H1 (cell line): Measurements from ENCODE around the gene MFAP3L. TPM values are rescaled to one million over a fixed set of nuclear protein-coding genes. Genes with fewer than 3 reads are reported as not detected.
A peak's percentile ranks its signal among the peaks of the same experiment; 100 is the strongest.

Source experiments
- CHD2 ChIP-seq: IDR thresholded peaks from 2 replicates; pipeline ENCODE4 v1.6.1; 2012; ENCODE audit warnings: low read length, improper control_type of control experiment
- CHD7 ChIP-seq: fragments of 300-600 bp; sonication (generic); IDR thresholded peaks from 2 replicates; pipeline ENCODE4 v1.7.1; 2012; ENCODE audit warnings: low read length, moderate library complexity, mild to moderate bottlenecking, inconsistent platforms; ENCODE audit not compliant: insufficient replicate concordance
- CTBP2 ChIP-seq: IDR thresholded peaks from 2 replicates; pipeline ENCODE4 v1.7.0; 2011; ENCODE audit warnings: borderline replicate concordance, mild to moderate bottlenecking, moderate library complexity, mixed read lengths, low read length; ENCODE audit not compliant: insufficient read depth, insufficient read length
- EZH2 ChIP-seq: fragments of 200-600 bp; sonication (generic); IDR thresholded peaks from 2 replicates; pipeline ENCODE4 v1.7.1; 2012; ENCODE audit warnings: low read depth, mild to moderate bottlenecking, moderate library complexity, low read length, inconsistent platforms; ENCODE audit not compliant: severe bottlenecking
- GABPA ChIP-seq: IDR thresholded peaks from 2 replicates; pipeline ENCODE4 v1.6.1; 2011; ENCODE audit warnings: mild to moderate bottlenecking, low read length, moderate library complexity, borderline replicate concordance; ENCODE audit not compliant: insufficient read depth
- POU5F1 ChIP-seq: IDR thresholded peaks from 2 replicates; pipeline ENCODE4 v1.6.1; 2011; ENCODE audit warnings: low read depth, mild to moderate bottlenecking, low read length, moderate library complexity
- SAP30 ChIP-seq: fragments of 300-600 bp; sonication (generic); IDR thresholded peaks from 2 replicates; pipeline ENCODE4 v1.7.1; 2012; ENCODE audit warnings: low read length, moderate library complexity, mild to moderate bottlenecking, inconsistent platforms; ENCODE audit not compliant: insufficient read depth, insufficient replicate concordance
- polyA plus RNA-seq, 7 experiments: library from polyadenylated mRNA; depleted of rRNA in 3 of 7; stranded (reverse) in 5 of 7; unstranded in 2 of 7; fragments of >200 nt in 5 of 7; fragments of 200-250 nt in 2 of 7; gene quantifications; 1 replicate in 5 of 7; 2 replicates in 1 of 7; 4 replicates in 1 of 7; pipeline versions ENCODE4 v1.2.1 to v1.2.3, GENCODE V29; 2011 to 2013; ENCODE audit warnings: missing spikeins in 2 of 7, mixed read lengths in 2 of 7
- total RNA-seq: library from RNA; stranded (reverse); fragmentation: NEBNext Ultra II Directional; extraction: Animal tissue kit (Norgen Biotek cat#: 25700); gene quantifications from 2 replicates; pipeline ENCODE4 v1.2.1, GENCODE V29; 2021
- TF ChIP-seq, protein P1 (sequence below): IDR thresholded peaks from 2 replicates; pipeline ENCODE4 v1.6.1; 2012; ENCODE audit warnings: low read length, inconsistent platforms

The MFAP3L gene
- total and polyA plus RNA-seq, 2 of the 8 experiments (the other 6 are each of a cell fraction or from before 2014, with no cell fraction given), result 7.0 to 9.8 TPM

DNA sequence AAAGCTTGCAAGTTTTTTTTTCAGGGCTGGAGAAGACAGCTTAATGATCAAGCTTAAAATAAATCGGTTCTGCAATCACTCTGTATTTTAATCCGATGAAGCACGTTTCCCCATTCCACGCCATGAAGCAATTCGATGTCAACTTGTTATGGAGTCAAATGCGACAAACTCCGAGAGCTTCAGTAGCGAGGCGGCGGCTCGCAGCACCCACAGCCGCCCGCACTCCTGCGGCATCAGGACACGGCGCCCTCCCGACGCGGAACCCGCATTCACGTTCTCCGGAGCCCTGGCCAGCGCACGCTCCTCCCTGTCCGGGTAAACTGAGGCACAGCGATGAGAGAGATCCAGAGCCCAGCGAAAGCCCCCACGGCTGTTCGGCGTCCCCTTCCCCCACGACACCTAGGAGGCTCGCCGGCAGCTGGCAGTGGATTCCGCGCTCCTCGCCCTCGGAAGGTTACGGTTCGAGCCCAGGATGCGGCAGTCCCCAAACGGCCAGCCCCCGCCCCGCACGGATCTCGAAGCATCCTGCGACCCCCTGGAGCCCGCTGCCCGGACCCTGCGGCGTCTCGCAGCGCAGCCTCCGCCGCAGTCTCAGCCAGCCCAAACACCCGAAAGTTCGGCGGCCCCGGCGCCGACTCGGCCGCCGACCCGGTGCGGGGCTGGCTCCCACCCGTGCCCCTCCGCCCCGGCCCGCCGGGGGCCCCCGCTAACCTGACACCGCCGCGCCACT lies 507 bp downstream of the MFAP3L start (continued):
- no peak for TF ChIP-seq SAP30
- TF ChIP-seq, protein P1, sequence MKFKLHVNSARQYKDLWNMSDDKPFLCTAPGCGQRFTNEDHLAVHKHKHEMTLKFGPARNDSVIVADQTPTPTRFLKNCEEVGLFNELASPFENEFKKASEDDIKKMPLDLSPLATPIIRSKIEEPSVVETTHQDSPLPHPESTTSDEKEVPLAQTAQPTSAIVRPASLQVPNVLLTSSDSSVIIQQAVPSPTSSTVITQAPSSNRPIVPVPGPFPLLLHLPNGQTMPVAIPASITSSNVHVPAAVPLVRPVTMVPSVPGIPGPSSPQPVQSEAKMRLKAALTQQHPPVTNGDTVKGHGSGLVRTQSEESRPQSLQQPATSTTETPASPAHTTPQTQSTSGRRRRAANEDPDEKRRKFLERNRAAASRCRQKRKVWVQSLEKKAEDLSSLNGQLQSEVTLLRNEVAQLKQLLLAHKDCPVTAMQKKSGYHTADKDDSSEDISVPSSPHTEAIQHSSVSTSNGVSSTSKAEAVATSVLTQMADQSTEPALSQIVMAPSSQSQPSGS, result no peak
- TF ChIP-seq GABPA, result no peak
- TF ChIP-seq CHD7, result no peak
- TF ChIP-seq POU5F1, result no peak
- no peak for TF ChIP-seq CHD2
- no peak for TF ChIP-seq CTBP2
- peak; percentile 48 for TF ChIP-seq EZH2
